HepG2 (cell line): ENCODE measurements around the gene CARS2. TPM values are rescaled to one million over a fixed set of nuclear protein-coding genes. Genes with fewer than 3 reads are reported as not detected.

Experiments used
- ATF7 ChIP-seq, 2 experiments: fragments of 450-650 bp in 1 of 2; sonication (generic) in 1 of 2; formaldehyde crosslinking in 1 of 2; IDR thresholded peaks; 2 replicates each; pipeline versions ENCODE4 v1.4.0 to v1.6.1; 2016 to 2020; ENCODE audit warnings: antibody characterized with exemption in 1 of 2, mild to moderate bottlenecking in 1 of 2, missing genetic modification reagents in 1 of 2
- ETV5 ChIP-seq: IDR thresholded peaks from 2 replicates; pipeline ENCODE4 v1.6.1; 2018; ENCODE audit warnings: missing biosample characterization, missing genetic modification reagents, inconsistent platforms, borderline replicate concordance
- EZH2 ChIP-seq: conservative IDR thresholded peaks from 2 replicates; pipeline ENCODE4 v1.6.1; 2012; ENCODE audit warnings: mild to moderate bottlenecking, low read depth, low read length, moderate library complexity
- GABPA ChIP-seq, 2 experiments: IDR thresholded peaks; 2 replicates each; pipeline ENCODE4 v1.6.1; 2011 to 2016; ENCODE audit warnings: low read depth in 2 of 2, low read length in 1 of 2, missing biosample characterization in 1 of 2, missing genetic modification characterization in 1 of 2
- GMEB1 ChIP-seq: sonication (generic); formaldehyde crosslinking; IDR thresholded peaks from 2 replicates; pipeline ENCODE4 v1.5.1; 2020; ENCODE audit warnings: missing genetic modification reagents, mild to moderate bottlenecking, borderline replicate concordance
- GZF1 ChIP-seq: sonication (generic); formaldehyde crosslinking; IDR thresholded peaks from 2 replicates; pipeline ENCODE4 v1.5.1; 2020; ENCODE audit warnings: mild to moderate bottlenecking, missing genetic modification reagents
- HIC2 ChIP-seq: sonication (generic); formaldehyde crosslinking; IDR thresholded peaks from 2 replicates; pipeline ENCODE4 v1.9.0; 2022; ENCODE audit warnings: low read depth, missing genetic modification reagents
- HNRNPK ChIP-seq: fragments of 200-400 bp; formaldehyde crosslinking; IDR thresholded peaks from 2 replicates; pipeline ENCODE4 v1.6.1; 2018; ENCODE audit warnings: low read length, low read depth, moderate library complexity, mild to moderate bottlenecking; ENCODE audit not compliant: poor library complexity, severe bottlenecking
- JDP2 ChIP-seq: sonication (generic); formaldehyde crosslinking; IDR thresholded peaks from 2 replicates; pipeline ENCODE4 v1.8.1; 2022; ENCODE audit warnings: missing genetic modification reagents, borderline replicate concordance
- KDM5B ChIP-seq: sonication (generic); formaldehyde crosslinking; IDR thresholded peaks from 2 replicates; pipeline ENCODE4 v1.4.0; 2020; ENCODE audit warnings: missing genetic modification reagents, mild to moderate bottlenecking, borderline replicate concordance
- NFATC3 ChIP-seq: sonication (generic); formaldehyde crosslinking; IDR thresholded peaks from 2 replicates; pipeline ENCODE4 v1.5.1; 2020; ENCODE audit warnings: mild to moderate bottlenecking, missing genetic modification reagents
- PHF21A ChIP-seq: sonication (generic); formaldehyde crosslinking; IDR thresholded peaks from 2 replicates; pipeline ENCODE4 v1.5.0; 2020; ENCODE audit warnings: mild to moderate bottlenecking, missing genetic modification reagents
- RBM39 ChIP-seq: fragments of 200-400 bp; formaldehyde crosslinking; IDR thresholded peaks from one replicate; pipeline ENCODE4 v1.6.1; 2018; ENCODE audit warnings: antibody characterized with exemption, mild to moderate bottlenecking, low read depth, low read length; ENCODE audit not compliant: poor library complexity, severe bottlenecking
- RXRB ChIP-seq: IDR thresholded peaks from 2 replicates; pipeline ENCODE4 v1.6.1; 2016; ENCODE audit warnings: borderline replicate concordance, missing genetic modification reagents, missing compliant biosample characterization
- SMC3 ChIP-seq: IDR thresholded peaks from 2 replicates; pipeline ENCODE4 v1.6.1; 2011; ENCODE audit warnings: low read length, improper control_type of control experiment
- SP2 ChIP-seq: sonication (generic); formaldehyde crosslinking; IDR thresholded peaks from 2 replicates; pipeline ENCODE4 v1.5.1; 2020; ENCODE audit warnings: mild to moderate bottlenecking, missing genetic modification reagents
- SPEN ChIP-seq: sonication (generic); formaldehyde crosslinking; IDR thresholded peaks from 2 replicates; pipeline ENCODE4 v1.5.1; 2020; ENCODE audit warnings: low read depth, mild to moderate bottlenecking, missing genetic modification reagents
- TAF1 ChIP-seq: sonication (generic); formaldehyde crosslinking; IDR thresholded peaks from 2 replicates; pipeline ENCODE4 v1.4.0; 2020; ENCODE audit warnings: missing genetic modification reagents
- TBX3 ChIP-seq: fragments of 450-650 bp; IDR thresholded peaks from 2 replicates; pipeline ENCODE4 v1.6.1; 2017; ENCODE audit warnings: antibody characterized with exemption, mild to moderate bottlenecking, inconsistent platforms, borderline replicate concordance
- WIZ ChIP-seq: sonication (generic); formaldehyde crosslinking; IDR thresholded peaks from 2 replicates; pipeline ENCODE4 v1.5.1; 2020; ENCODE audit warnings: mild to moderate bottlenecking, missing genetic modification reagents
- ZMAT3 ChIP-seq: sonication (generic); formaldehyde crosslinking; conservative IDR thresholded peaks from 2 replicates; pipeline ENCODE4 v1.7.0; 2021; ENCODE audit warnings: missing genetic modification reagents
- ZNF160 ChIP-seq: sonication (generic); formaldehyde crosslinking; IDR thresholded peaks from 2 replicates; pipeline ENCODE4 v1.8.0; 2022; ENCODE audit warnings: mild to moderate bottlenecking, inconsistent platforms, missing genetic modification reagents
- ZNF224 ChIP-seq: sonication (generic); formaldehyde crosslinking; IDR thresholded peaks from 2 replicates; pipeline ENCODE4 v1.5.0; 2020; ENCODE audit warnings: mild to moderate bottlenecking, missing genetic modification reagents
- ZNF326 ChIP-seq: sonication (generic); formaldehyde crosslinking; IDR thresholded peaks from 2 replicates; pipeline ENCODE4 v1.4.0; 2020; ENCODE audit warnings: missing genetic modification reagents, borderline replicate concordance
- ZNF564 ChIP-seq: sonication (generic); formaldehyde crosslinking; IDR thresholded peaks from 2 replicates; pipeline ENCODE4 v1.8.1; 2023; ENCODE audit warnings: mild to moderate bottlenecking, missing genetic modification reagents
- ZNF7 ChIP-seq: IDR thresholded peaks from 2 replicates; pipeline ENCODE4 v1.6.1; 2016; ENCODE audit warnings: missing biosample characterization, missing genetic modification reagents
- ZNF709 ChIP-seq: sonication (generic); formaldehyde crosslinking; IDR thresholded peaks from 2 replicates; pipeline ENCODE4 v1.5.0; 2020; ENCODE audit warnings: mild to moderate bottlenecking, missing genetic modification reagents
- ZNF75D ChIP-seq: sonication (generic); formaldehyde crosslinking; IDR thresholded peaks from 2 replicates; pipeline ENCODE4 v1.8.1; 2023; ENCODE audit warnings: missing genetic modification reagents, mild to moderate bottlenecking, borderline replicate concordance
- polyA plus RNA-seq, 8 experiments: library from polyadenylated mRNA; depleted of rRNA in 3 of 8; stranded (reverse) in 7 of 8; unstranded in 1 of 8; fragments of >200 nt; fragmentation: Illumina TruSeq in 4 of 8; extraction: Trizol in 4 of 8; gene quantifications; 2 replicates each; pipeline versions ENCODE4 v1.2.1 to v1.2.3, GENCODE V29; 2011 to 2016; ENCODE audit warnings: low read depth in 4 of 8, missing spikeins in 1 of 8, mixed read lengths in 1 of 8; ENCODE audit not compliant: insufficient read depth in 1 of 8
- total RNA-seq, 5 experiments: library from RNA; depleted of rRNA; stranded (reverse); fragments of >200 nt; fragmentation: Illumina TruSeq; extraction: Trizol; gene quantifications; 2 replicates each; pipeline ENCODE4 v1.2.3, GENCODE V29; 2016; ENCODE audit warnings: low read depth in 1 of 5

CARS2 gene
- total and polyA plus RNA-seq, 2 of the 13 experiments (the other 11 are each of a cell fraction or from before 2014, with no cell fraction given): 41.1 to 59.3 TPM

DNA sequence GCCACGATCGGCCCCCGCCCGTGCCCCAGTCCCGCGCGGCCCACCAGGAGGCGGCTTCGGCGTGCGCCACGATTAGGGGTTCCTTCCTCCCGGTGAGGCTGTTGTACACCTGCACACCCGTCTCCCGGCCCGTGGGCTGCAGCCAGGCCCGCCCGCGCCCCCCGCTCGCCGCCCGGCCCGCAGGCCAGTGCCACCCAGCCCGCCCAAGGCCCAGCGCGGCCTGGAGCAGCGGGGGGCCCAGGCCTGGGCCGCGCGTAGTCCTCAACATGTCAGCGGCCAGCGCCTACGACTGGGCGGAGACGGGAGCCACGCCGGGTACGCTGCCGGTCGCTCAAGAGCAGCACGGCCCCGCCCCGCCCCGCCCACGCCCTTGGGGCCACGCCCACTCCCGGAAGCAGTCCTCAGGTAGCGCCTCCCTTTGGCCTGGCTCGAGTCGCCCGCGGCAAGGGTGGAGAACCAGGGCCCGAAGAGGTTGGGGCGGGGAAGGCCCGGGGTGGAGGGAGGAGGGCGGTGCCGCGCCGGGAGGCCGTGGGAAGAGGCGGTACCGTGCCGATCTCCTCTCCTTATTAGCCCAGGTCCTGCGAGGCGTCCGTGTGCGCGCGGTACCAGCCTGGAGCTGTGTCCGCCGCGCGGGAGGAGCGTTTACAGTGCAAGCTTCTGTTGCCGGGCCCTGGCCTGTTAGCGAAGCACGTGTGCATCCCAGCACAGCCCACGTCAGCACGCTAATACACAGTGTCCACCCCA, at the start of gene CARS2 (continued):
- TF ChIP-seq GZF1 (CRISPR knock-in tag) (0 out of 2 replicates have a peak, but pooled peaks have one; percentile 61), ZNF326 (no peak), HIC2 (no peak; the same call in none of the 2 replicates), ZNF7 (CRISPR knock-in tag) (no peak), TAF1 (peak; percentile 74), ETV5 (CRISPR knock-in tag) (peak; percentile 71; the same call in 1 of the 2 replicates), SP2 (CRISPR knock-in tag) (peak; percentile 44; the same call in 1 of the 2 replicates), HNRNPK (no peak), SMC3 (no peak), ZNF224 (CRISPR knock-in tag) (no peak), KDM5B (peak; percentile 83; the same call in 1 of the 2 replicates), PHF21A (peak; percentile 65), ZNF160 (CRISPR knock-in tag) (peak; percentile 49; the same call in 1 of the 2 replicates), EZH2 (no peak), ATF7 (IDR thresholded peaks at IDR 0.05) (no peak), ATF7 (CRISPR knock-in tag; IDR thresholded peaks at IDR 0.05) (no peak), NFATC3 (CRISPR knock-in tag) (no peak), GABPA (IDR thresholded peaks at IDR 0.05; ENCODE audit: low read depth, low read length) (no peak), GABPA (CRISPR knock-in tag; IDR thresholded peaks at IDR 0.05; ENCODE audit: low read depth) (peak; percentile 72), GMEB1 (peak; percentile 76; the same call in 1 of the 2 replicates), ZNF75D (CRISPR knock-in tag) (no peak), RXRB (CRISPR knock-in tag) (peak; percentile 9; the same call in 1 of the 2 replicates), WIZ (CRISPR knock-in tag) (no peak), ZNF709 (peak; percentile 43; the same call in 1 of the 2 replicates), TBX3 (no peak), ZMAT3 (CRISPR knock-in tag) (0 out of 2 replicates have a peak, but pooled peaks have one; percentile 68), ZNF564 (CRISPR knock-in tag) (no peak), RBM39 (peak; percentile 64), SPEN (CRISPR knock-in tag) (peak; percentile 98), JDP2 (CRISPR knock-in tag) (no peak)
